DND-41 (cell line): Measurements from ENCODE around the gene EXOC3L4.

ENCODE experiments used
- CTCF ChIP-seq: IDR thresholded peaks from 2 replicates; pipeline ENCODE4 v1.5.1; 2012; ENCODE audit warnings: borderline replicate concordance, low read length, moderate library complexity, mild to moderate bottlenecking; ENCODE audit not compliant: poor library complexity, severe bottlenecking; ENCODE audit errors: extremely low read depth
- EZH2 ChIP-seq: IDR thresholded peaks from 3 replicates; pipeline ENCODE4 v1.6.1; 2012; ENCODE audit warnings: borderline replicate concordance, low read depth, mild to moderate bottlenecking, moderate library complexity, low read length, inconsistent platforms; ENCODE audit not compliant: severe bottlenecking

GRCh38 chr14:103057372-103058163 is 37.0 kb upstream of the EXOC3L4 start, which contains the start of gene CDC42BPB:
- TF ChIP-seq CTCF (no peak), EZH2 (no peak)
